ENCODE data around the gene CORO2B.

- TF ChIP-seq SUZ12 (IDR thresholded peaks at IDR 0.05; ENCODE audit: extremely low read depth, insufficient read depth, insufficient read length) (no peak), YY1 (IDR thresholded peaks at IDR 0.05; ENCODE audit: insufficient read depth, insufficient read length) (no peak)
Measured at GRCh38 chr15:68617777-68618176, 39.0 kb downstream of the CORO2B start.

All from NT2/D1 (cell line).